Calu3 (cell line): ENCODE data around the gene ASTN1. TPM values are rescaled to one million over a fixed set of nuclear protein-coding genes. Genes with fewer than 3 reads are reported as not detected.
"Not testable (repeated sequence)": the region's sequence is repeated elsewhere in the genome, so short reads cannot be mapped to it uniquely, and the experiment has no call there.

Experiments
- BruUV-seq: library from RNA; stranded (reverse); fragments of 400-500 nt; replicated peaks from 2 replicates; lab custom pipeline; 2021; lab: Mats Ljungman, UMichigan
- CTCF ChIA-PET: fragments of 300-600 bp; sonication (Branson Sonifier 250); formaldehyde crosslinking; loops from one replicate; lab custom pipeline; 2022; ENCODE audit warnings: antibody characterized with exemption; lab: Charles Lee
- DNase-seq: peaks from one replicate; pipeline ENCODE4 v3.0.0; 2022
- H3K27ac Mint-ChIP-seq: one replicate; pipeline ENCODE4 v1.8.0; 2022; ENCODE audit warnings: mixed read lengths; ENCODE audit not compliant: unreplicated experiment
- H3K27me3 Mint-ChIP-seq: one replicate; pipeline ENCODE4 v1.8.0; 2022; ENCODE audit warnings: mixed read lengths; ENCODE audit not compliant: unreplicated experiment
- H3K36me3 Mint-ChIP-seq: one replicate; pipeline ENCODE4 v1.8.0; 2022; ENCODE audit warnings: mild to moderate bottlenecking, moderate library complexity, mixed read lengths; ENCODE audit not compliant: insufficient read depth, unreplicated experiment
- H3K4me1 Mint-ChIP-seq: one replicate; pipeline ENCODE4 v1.8.0; 2022; ENCODE audit warnings: mild to moderate bottlenecking, low read depth, mixed read lengths; ENCODE audit not compliant: unreplicated experiment
- H3K4me3 Mint-ChIP-seq: one replicate; pipeline ENCODE4 v1.8.0; 2022; ENCODE audit warnings: mild to moderate bottlenecking, low read depth, moderate library complexity, mixed read lengths; ENCODE audit not compliant: unreplicated experiment
- H3K9me3 Mint-ChIP-seq: one replicate; pipeline ENCODE4 v1.8.0; 2022; ENCODE audit warnings: low read depth, mixed read lengths; ENCODE audit not compliant: unreplicated experiment
- CTCF ChIP-seq: fragments of 200-600 bp; IDR thresholded peaks from one replicate; pipeline ENCODE4 v1.8.0; 2022; ENCODE audit warnings: antibody characterized with exemption; ENCODE audit not compliant: unreplicated experiment
- intact Hi-C: fragments of 100-400 bp; cut with micrococcal nuclease; formaldehyde crosslinking; loops from one replicate; pipeline ENCODE4 v1.10.0; 2022; ENCODE audit not compliant: unreplicated experiment
- total RNA-seq: library from RNA; stranded (reverse); gene quantifications from 2 replicates; pipeline ENCODE4 v1.2.3, GENCODE V29; 2022

The ASTN1 gene
- total RNA-seq, 1 experiment from 2014 or later, result not detected

GRCh38 chr1:177080564-177080963, 83.9 kb downstream of the ASTN1 start:
- intact Hi-C loops, result no loop called here
- no peak overlapping the region for H3K4me3 Mint-ChIP-seq
- BruUV-seq, result no TSS peak
- CTCF ChIA-PET, result no interaction called here
- DNase-seq, result no peak
- TF ChIP-seq CTCF, result no peak
- no peaks in the 10 kb centered on the region for H3K4me1 Mint-ChIP-seq
- no peak overlapping the region for H3K27ac Mint-ChIP-seq
- H3K36me3 Mint-ChIP-seq, result no peaks in the 10 kb centered on the region
- peaks cover 3% of the 10 kb centered on the region for H3K9me3 Mint-ChIP-seq
- H3K27me3 Mint-ChIP-seq, result peaks cover 61% of the 10 kb centered on the region

GRCh38 chr1:177077734-177078499, 86.6 kb downstream of the ASTN1 start:
- Mint-ChIP-seq H3K4me1 (no peaks in the 10 kb centered on the region), H3K36me3 (no peaks in the 10 kb centered on the region), H3K27ac (no peak overlapping the region), H3K4me3 (no peak overlapping the region), H3K9me3 (peaks cover 3% of the 10 kb centered on the region), H3K27me3 (peaks cover 44% of the 10 kb centered on the region)
- BruUV-seq, result no TSS peak
- no peak for TF ChIP-seq CTCF
- DNase-seq, result no peak
- CTCF ChIA-PET, result no interaction called here
- intact Hi-C loops, result loop anchor here (10.0 kb wide), 1 partner anchor 57 kb away; no protein-coding TSS in a partner anchor

- Mint-ChIP-seq H3K4me1 (no peaks in the 10 kb centered on the region), H3K36me3 (no peaks in the 10 kb centered on the region), H3K27ac (no peak overlapping the region), H3K9me3 (peaks cover 3% of the 10 kb centered on the region), H3K4me3 (no peak overlapping the region), H3K27me3 (peaks cover 35% of the 10 kb centered on the region)
- BruUV-seq, result no TSS peak
- CTCF ChIA-PET, result no interaction called here
- no peak for TF ChIP-seq CTCF
- DNase-seq, result no peak
- intact Hi-C loops, result loop anchor here (10.0 kb wide), 1 partner anchor 58 kb away; no protein-coding TSS in a partner anchor
These were observed 87.5 kb downstream of the ASTN1 start for GRCh38 chr1:177077006-177077405.

GRCh38 chr1:177074811-177075210, 89.7 kb downstream of the ASTN1 start:
- not testable (repeated sequence) for H3K9me3 Mint-ChIP-seq, BruUV-seq, H3K27ac Mint-ChIP-seq, DNase-seq, H3K4me3 Mint-ChIP-seq, H3K4me1 Mint-ChIP-seq, H3K36me3 Mint-ChIP-seq
- CTCF ChIA-PET, result interaction anchor here (0.7 kb wide), 3 partner anchors 62 to 322 kb away, joined by 3 to 5 read pairs (median 3); no protein-coding TSS in a partner anchor
- intact Hi-C loops, result loop anchor here (10.0 kb wide), 1 partner anchor 60 kb away; no protein-coding TSS in a partner anchor
- peaks cover 21% of the 10 kb centered on the region for H3K27me3 Mint-ChIP-seq

GRCh38 chr1:177069490-177069889, 95.0 kb downstream of the ASTN1 start:
- intact Hi-C loops, result no loop called here
- H3K9me3 Mint-ChIP-seq, result no peaks in the 10 kb centered on the region
- peaks cover 49% of the 10 kb centered on the region for H3K27me3 Mint-ChIP-seq
- DNase-seq, result no peak
- H3K36me3 Mint-ChIP-seq, result no peaks in the 10 kb centered on the region
- H3K4me3 Mint-ChIP-seq, result no peak overlapping the region
- H3K4me1 Mint-ChIP-seq, result no peaks in the 10 kb centered on the region
- BruUV-seq, result no TSS peak
- TF ChIP-seq CTCF, result no peak
- CTCF ChIA-PET, result no interaction called here
- no peak overlapping the region for H3K27ac Mint-ChIP-seq
